Measurements from ENCODE around the gene PAK5.

GRCh38 chr20:9686866-9687265 lies 152.0 kb downstream of the PAK5 start:
- TF ChIP-seq CTCF (IDR thresholded peaks at IDR 0.05) (no peak), POLR2A (IDR thresholded peaks at IDR 0.05) (no peak), POLR2AphosphoS5 (IDR thresholded peaks at IDR 0.05; ENCODE audit: insufficient read depth in 1 of 2, low read depth in 1 of 2) (no peak)
